ENCODE results near the gene LEAP2.
A peak's percentile ranks its signal among the peaks of the same experiment; 100 is the strongest.

Gene LEAP2, protein sequence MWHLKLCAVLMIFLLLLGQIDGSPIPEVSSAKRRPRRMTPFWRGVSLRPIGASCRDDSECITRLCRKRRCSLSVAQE

DNA sequence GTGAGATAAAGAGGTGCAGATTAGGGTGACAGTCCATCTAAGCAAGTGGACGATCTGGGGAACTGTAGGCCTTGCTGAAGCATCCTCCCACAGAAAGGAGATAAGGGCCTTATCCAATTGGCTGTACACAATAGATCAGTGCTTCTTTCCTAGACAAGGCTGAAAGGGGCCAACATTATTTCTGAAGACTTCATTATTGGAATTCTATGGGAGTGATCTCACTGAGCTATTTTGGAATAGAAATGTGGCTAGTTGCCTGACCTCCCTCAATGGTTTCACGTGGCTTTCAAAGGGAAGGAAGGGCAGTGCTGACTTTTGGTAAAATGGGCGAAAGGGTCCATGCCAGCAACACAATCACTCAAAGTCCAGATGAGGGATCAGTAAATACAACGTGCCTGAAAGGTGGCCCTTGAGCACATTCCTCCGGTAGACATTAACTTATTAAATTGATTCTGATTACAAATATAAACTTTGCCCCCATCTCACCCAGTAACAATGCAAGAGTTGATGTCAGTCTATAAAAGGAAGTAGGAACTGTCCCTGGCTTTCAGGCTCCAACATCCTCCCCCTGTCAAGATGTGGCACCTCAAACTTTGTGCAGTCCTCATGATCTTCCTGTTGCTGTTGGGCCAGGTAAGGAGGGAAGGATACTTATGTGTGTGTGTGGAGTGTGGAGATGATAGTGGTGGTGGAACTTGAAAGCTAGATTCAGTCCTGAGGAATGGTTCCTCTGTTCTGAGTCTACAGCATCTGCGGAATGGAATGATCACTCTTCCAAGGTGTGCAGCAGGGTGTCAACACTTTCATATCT, at the start of gene LEAP2:
TSS of gene LEAP2 (plus strand) at position 550 of the 811 bp plus-strand sequence. CDS start at position 577, 27 bp downstream.
- H3K4me3 ChIP-seq (ENCODE audit: low read depth, low read length): no peak within 1 kb of the TSS
- DNase-seq (ENCODE audit: low read depth): no peak

DNA sequence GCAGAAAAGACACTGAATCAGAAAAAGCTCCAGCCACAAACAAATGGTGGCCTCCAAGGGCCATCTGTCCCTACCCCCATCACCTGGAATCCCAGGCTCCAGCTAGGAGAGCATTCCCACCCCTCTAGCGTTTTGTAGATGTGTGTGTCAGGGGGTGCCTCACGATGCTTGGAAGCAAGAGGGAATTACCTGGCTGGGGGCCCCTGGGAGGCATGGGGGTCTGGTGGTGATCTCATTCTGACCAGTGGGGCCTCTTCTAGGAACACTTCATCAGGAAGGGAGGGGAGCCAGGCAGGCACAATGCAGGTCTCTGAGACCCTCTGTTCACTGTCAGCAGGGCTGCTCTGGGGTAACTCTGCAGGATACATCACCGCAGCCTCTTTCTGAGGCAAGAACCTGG, 49.0 kb upstream of the LEAP2 start:
- TF ChIP-seq, protein P1, sequence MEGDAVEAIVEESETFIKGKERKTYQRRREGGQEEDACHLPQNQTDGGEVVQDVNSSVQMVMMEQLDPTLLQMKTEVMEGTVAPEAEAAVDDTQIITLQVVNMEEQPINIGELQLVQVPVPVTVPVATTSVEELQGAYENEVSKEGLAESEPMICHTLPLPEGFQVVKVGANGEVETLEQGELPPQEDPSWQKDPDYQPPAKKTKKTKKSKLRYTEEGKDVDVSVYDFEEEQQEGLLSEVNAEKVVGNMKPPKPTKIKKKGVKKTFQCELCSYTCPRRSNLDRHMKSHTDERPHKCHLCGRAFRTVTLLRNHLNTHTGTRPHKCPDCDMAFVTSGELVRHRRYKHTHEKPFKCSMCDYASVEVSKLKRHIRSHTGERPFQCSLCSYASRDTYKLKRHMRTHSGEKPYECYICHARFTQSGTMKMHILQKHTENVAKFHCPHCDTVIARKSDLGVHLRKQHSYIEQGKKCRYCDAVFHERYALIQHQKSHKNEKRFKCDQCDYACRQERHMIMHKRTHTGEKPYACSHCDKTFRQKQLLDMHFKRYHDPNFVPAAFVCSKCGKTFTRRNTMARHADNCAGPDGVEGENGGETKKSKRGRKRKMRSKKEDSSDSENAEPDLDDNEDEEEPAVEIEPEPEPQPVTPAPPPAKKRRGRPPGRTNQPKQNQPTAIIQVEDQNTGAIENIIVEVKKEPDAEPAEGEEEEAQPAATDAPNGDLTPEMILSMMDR (IDR thresholded peaks at IDR 0.05; ENCODE audit: low read depth, low read length, missing control alignments): no peak
- DNase-seq (ENCODE audit: low read depth): no peak
- no peak overlapping the region for H3K4me3 ChIP-seq (ENCODE audit: low read depth, low read length)

More for the DNA sequence above, at the start of gene LEAP2:
- TF ChIP-seq, protein P1 (IDR thresholded peaks at IDR 0.05; ENCODE audit: low read depth, low read length, missing control alignments): no peak

DNA sequence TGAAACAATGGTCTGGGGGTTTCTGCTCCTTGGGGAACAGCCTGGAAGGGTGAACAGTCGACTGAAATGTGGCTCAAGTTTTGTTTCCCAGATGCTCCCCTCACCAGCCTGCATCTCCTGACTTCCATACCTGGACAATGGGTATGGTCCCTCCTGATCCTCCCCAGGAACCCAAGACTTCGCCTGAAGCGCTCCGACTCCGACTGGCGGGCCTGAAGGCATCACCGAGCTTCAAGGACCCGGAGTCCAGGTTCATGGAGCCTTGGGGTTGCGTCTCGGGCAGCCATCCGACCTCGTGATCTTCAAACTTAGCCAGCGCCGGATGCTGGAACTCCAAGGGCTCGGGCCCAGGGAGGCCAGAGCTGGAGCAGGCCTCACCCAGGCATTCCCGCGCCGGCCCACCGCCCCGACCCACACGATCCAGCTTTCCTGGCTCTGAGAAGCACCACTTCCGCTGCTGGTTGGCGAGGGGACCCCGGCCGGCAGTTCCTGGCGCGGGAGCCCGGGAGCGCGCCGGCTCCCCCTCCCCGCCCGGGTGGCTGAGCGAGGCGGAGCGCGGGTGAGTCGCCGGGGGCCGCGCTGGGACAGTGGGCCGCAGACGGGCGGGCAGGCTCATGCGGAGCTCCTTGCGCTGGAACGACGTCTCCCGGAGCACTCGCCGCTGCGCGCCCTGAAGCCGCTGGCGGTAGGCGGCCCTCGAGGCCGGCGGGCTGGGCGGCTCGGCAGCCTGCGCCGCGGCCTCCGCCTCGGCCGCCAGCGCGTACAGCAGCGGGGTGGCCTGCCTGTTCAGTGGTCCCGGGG, 48.2 kb upstream of the LEAP2 start:
- H3K4me3 ChIP-seq (ENCODE audit: low read depth, low read length): peak overlapping the region; percentile 10; the same call in 1 of the 2 replicates
- TF ChIP-seq, protein P1 (IDR thresholded peaks at IDR 0.05; ENCODE audit: low read depth, low read length, missing control alignments): no peak
- DNase-seq (ENCODE audit: low read depth): no peak

DNA sequence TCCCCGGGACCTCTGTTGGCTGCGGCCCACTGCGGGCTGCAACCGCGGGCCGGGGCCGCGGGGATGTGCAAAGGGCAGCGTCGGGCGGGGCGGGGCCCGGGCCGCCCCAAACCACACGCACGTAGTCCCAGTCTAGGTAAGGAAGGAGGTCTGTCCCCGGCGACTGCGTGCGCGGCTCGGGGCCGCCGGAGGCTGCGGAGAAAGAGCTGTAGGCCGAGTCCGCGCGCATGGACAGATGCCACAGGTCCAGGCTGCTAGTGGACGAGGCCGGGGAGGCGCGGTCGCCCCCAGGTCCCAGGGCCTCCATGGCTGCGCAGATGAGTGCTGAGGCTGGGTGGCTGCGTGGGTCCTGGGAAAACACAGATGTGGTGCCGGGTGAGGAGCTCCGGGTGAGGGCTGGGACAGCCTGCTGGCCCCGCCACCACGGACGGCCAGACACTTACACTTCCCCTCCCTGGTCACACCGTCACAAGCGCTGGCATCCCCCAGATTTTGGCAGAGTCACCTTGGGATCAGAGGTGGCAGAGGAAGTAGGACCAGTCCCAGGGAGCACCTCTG, 47.6 kb upstream of the LEAP2 start:
- DNase-seq (ENCODE audit: low read depth): no peak
- peak overlapping the region; percentile 10; the same call in 1 of the 2 replicates for H3K4me3 ChIP-seq (ENCODE audit: low read depth, low read length)
- TF ChIP-seq, protein P1 (IDR thresholded peaks at IDR 0.05; ENCODE audit: low read depth, low read length, missing control alignments): no peak

DNA sequence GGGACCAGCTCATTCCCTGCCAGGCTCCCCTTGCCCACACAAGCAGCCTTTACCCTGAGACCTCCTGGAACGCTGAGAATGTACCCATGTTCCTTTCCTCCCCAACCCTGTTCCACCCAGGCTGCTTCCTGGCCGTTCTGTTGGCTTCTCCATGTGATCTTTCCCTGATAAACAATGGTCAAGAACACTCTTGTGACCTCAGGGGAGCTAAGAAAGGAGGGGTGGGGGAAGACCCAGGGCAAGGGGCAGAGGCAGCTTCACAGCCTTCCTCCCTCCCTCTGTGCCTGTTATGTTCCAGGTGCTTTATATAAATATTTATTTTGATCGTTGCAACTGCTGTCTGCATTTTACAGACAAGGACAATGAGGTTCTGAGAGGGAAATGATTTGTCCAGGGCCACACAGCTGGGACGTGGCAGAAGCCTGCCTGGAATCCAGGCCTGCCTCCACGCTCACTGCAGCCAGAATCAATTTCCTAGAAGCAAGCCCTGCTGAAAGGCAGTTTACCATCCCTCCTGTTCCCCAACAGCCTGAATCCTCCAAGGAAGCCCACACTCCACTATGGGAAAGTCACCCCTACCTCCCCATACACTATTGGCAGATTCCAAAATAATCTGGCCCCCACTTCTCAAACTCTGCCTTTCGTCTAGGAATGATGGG, 46.9 kb upstream of the LEAP2 start:
- H3K4me3 ChIP-seq (ENCODE audit: low read depth, low read length): no peak overlapping the region
- TF ChIP-seq, protein P1 (IDR thresholded peaks at IDR 0.05; ENCODE audit: low read depth, low read length, missing control alignments): no peak

DNA sequence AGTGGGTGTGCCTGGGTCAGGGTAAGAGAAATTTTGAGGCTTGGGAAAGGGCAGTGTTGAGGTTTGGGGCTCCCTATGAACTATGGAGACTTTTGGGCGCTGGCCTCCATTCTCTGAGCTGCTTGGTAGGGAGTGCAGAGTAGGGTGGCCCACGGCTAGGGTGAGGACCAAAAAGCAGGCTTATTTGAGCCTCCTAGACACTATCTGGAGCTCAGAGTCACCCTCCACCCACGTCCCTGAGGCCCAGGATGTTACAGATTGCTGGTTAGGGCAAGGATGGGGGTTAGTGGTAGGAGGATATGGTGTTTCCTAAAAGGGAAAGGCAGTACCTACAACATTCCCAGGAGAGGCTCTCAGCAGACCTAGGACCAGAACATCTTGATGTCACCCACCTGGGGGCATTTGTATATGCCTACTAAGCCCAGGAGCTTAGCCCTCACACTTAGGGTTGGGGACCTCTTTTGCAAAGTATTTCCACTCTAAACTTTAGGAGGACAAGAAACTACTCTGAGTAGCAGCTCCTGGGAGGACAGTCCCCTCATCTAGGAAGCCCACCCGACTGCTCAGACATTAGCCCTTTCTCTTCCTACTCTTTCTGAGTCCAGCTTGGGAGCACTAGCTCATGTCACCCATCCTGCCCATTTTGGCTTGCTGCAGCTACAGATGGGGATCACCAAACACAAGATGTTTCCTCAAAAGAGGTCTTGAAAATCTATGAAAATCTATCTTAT, 45.4 kb upstream of the LEAP2 start:
- TF ChIP-seq, protein P1 (IDR thresholded peaks at IDR 0.05; ENCODE audit: low read depth, low read length, missing control alignments): no peak
- no peak overlapping the region for H3K4me3 ChIP-seq (ENCODE audit: low read depth, low read length)
- DNase-seq (ENCODE audit: low read depth): no peak

More for the DNA sequence above, 46.9 kb upstream of the LEAP2 start:
- no peak for DNase-seq (ENCODE audit: low read depth)
